ENCODE data around the gene CD44.

DNA sequence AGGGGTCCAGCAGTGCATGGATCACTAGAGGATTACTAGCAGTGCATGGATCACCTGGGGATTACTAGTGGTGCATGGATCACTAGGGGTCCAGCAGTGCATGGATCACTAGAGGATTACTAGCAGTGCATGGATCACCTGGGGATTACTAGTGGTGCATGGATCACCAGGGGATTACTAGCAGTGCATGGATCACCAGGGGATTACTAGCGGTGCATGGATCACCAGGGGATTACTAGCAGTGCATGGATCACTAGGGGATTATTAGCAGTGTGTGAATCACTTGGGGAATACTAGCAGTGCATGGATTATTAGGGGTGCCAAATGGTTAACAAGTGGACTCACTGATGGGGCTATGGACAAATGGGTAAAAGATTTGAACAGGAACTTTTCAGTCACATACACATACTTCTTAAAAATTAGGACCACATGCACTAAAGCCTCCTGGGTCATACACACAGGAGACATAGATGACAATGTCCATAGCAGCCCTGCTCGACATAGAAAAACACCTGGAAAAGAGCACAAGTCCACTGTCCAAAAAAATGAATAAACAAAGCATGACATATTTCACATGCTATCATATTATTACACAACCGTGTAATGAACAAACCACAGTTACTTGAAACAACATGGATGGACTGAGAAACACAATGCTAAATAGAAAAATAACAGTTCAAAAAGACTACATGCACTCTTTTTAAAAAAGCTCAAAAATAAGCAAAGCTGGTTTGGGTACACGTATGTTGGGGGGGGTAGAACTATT is 109.8 kb downstream of the CD44 start:
- TF ChIP-seq, protein P1, sequence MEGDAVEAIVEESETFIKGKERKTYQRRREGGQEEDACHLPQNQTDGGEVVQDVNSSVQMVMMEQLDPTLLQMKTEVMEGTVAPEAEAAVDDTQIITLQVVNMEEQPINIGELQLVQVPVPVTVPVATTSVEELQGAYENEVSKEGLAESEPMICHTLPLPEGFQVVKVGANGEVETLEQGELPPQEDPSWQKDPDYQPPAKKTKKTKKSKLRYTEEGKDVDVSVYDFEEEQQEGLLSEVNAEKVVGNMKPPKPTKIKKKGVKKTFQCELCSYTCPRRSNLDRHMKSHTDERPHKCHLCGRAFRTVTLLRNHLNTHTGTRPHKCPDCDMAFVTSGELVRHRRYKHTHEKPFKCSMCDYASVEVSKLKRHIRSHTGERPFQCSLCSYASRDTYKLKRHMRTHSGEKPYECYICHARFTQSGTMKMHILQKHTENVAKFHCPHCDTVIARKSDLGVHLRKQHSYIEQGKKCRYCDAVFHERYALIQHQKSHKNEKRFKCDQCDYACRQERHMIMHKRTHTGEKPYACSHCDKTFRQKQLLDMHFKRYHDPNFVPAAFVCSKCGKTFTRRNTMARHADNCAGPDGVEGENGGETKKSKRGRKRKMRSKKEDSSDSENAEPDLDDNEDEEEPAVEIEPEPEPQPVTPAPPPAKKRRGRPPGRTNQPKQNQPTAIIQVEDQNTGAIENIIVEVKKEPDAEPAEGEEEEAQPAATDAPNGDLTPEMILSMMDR (IDR thresholded peaks at IDR 0.05 in 8 of 11, conservative IDR thresholded peaks at IDR 0.05 in 3 of 11) = no peak
- TF ChIP-seq POLR2A (IDR thresholded peaks at IDR 0.05) = no peak
